SIG-M5 treated with dmso at 0.1 percent for 504 hours (cell line): ENCODE measurements around the gene MED9.

Source experiments
- DNase-seq: peaks from one replicate; lab custom pipeline; 2025; ENCODE audit not compliant: unreplicated experiment; lab: John Stamatoyannopoulos, UW

MED9 gene

DNA sequence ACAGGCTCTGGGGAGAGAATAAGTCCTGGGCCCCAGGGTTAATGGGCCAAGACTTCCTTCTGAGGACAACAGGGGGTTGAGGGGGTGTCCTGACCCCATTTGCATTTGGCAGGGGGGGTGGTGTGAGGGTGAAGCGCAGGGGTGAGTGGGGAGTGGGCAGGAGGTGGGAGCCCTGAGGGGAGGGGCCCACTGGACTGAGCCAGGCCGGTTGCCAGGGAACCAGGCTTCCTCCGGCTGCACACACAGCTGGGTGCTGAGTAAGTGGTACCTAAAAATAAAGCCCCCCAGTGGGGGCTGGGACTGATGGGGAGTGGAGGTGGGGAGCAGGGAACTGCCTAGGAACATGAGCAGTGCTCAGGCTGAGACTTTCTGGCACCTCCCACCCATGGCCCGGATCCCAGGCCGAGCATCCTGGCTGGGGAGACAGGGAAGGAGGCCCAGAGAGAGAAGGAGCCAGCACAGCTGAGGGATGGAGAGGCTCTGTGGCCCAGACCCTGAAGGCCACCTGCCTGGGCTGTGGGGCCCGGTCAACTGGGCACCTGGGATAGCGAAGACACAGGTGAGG is 26.8 kb downstream of the MED9 start:
- no peak for DNase-seq

DNA sequence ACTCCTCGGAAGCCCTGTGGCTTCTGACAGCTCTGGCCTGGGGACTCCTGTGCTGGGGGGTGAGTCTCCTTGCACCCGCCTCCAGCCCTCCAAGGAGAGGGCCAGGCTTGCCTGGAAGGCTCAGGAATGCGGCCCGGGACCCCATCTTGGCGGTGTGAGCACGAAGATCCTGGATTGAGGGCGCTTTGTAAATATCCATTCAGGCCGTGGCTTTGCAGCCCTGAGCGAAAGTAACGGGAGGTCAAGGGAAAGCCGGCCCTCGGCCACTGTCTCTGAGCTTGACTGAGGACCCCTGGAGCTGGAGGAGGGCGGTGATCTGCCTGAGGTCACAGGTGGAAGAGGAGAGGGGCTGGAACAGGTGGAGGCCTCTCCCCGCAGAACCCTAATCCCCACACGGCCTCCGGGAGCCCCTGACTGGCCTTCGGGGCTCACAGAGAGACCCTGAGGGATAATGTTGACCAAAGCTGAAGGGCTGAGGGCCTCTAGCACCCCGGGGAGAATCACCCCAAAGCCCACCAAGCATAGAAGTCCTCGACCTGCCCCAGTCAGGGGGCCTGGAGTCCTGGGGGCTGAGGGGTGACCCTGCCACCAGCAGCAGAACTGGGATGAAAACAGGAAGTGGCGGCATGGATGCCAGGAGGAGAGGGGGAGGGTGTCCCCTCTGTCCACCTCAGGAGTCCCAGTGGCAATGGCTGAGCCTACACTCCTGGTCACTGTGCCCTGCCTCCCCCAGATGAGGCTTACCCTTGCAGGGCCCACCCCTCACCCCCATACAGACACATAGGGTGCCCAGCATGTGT is 27.7 kb downstream of the MED9 start:
- no peak for DNase-seq

DNA sequence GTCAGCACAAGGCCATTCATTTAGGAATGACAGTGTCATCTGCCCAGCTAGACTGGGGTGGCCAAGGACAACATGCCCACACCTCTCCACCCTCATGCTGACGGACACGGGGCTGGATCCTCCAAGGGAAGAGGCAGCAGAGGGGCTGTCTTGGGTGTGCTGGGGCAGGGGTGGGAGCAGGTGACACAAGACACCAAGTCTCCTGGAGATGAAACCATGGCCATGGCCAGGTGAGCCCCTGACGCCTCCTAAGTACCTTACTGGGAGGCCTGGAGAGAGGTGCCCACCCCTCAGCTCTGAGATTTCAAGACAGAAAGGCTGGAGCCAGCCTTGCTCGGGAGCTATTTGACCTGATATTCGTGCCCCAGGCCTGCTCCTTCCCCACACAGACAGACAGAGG is 28.4 kb downstream of the MED9 start:
- DNase-seq = no peak

DNA sequence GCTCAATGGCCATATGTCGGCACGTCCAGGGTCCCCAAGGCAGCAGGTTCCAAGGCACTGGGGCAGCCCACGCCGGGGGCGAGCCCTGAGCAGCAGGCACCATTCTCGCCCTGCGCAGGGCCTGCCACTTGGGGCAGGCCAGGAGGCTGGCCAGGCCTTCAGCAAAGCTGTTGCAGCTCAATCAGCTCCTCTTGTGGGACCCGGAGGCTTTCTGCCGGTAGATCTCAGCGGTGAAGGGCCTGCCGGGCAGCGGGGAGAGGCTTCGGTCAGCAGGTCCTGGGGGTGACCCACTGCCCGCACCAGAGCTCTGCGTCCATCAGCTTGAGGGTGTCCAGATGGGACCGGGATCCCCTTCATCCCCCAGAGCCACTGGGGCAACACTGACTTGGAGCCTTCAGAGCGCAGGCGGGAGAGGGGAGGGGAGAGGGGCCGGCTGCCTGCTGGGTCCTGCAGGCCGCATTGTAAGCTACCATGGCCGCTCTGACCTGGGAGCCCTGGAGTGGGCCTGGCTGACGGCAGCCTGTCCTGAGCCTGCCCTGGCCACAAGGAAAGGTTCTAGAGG is 28.9 kb downstream of the MED9 start:
- DNase-seq = no peak

DNA sequence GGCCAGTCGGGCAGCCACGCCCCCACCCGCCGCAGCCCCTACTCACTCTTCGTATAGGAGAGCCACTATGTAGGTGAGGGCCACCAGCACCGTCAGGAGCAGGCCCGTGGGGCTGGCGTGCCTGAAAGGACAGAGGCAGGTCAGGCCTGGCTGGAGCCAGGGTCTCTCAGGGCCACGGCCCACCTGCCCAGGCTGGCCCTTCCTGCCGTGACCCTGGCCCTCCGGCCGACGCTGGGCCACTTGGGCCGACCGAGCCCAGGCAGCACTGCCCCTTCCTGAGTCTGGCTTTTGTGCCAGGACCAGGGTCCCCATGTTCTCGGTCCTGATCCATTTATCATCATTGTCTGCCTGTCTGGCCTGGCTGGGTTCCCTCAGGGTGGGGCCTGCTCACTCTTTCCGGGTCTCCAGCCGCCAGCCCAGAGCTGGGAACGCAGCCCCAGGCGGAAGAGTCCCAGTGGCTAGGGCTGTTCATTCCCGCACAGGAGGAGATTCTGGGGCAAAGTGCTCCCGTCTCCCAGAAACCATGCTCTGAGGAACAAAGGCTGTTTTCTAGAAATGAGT is 29.5 kb downstream of the MED9 start:
- DNase-seq = no peak

DNA sequence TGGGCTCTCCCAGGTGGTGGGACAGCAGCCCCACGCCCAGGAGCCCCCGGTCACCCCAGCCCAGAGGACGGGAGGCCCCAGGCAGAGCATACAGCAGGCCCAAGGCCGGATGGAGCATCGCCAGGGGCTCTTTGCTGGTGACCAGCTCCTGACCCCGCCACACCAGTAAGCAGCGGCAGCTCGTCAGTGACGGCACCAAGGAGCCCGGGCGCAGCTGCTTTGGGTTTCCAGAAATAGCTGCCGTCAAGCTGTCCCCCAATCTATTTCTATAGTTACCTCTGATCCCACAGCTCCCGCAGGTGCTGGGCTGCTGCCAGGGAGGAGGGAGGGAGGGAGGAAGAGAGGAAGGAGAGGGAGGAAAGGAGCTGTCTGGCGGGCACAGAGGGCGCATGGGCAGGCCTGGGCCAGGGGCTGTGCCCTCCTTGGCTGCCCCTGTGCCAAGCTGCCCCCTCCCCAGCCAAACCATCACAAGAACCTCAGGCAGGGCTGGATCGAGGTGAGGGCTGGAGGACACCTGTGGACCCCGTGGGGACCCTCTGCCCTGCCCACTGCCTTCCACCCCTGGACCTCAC is 30.2 kb downstream of the MED9 start:
- DNase-seq = no peak

DNA sequence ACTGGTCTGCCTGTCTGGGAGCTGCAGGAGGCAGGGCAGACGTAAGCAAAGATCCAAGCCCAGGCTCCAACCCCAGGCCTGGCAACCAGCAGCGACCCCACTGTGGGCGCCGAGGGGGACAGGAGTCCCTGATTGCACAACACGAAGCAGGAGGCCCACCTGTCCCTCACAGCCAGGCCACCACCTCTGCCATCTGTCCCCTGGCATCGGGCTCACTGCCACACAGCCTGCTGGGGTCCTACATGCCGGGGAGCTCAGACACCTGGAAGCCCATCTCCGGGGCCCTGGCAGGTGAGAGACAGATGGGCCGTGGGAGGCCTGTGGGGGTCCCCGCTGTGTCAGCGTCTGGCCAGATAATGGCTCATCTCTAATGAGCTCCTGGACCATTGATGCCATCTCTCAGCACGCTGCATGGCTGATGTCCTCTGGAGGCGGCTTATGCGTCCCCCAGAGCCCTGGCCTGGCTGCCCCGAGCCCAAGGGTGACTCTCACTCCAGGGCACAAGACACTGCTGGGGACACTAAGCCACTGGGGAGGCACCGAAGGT is 30.7 kb downstream of the MED9 start:
- DNase-seq = no peak

DNA sequence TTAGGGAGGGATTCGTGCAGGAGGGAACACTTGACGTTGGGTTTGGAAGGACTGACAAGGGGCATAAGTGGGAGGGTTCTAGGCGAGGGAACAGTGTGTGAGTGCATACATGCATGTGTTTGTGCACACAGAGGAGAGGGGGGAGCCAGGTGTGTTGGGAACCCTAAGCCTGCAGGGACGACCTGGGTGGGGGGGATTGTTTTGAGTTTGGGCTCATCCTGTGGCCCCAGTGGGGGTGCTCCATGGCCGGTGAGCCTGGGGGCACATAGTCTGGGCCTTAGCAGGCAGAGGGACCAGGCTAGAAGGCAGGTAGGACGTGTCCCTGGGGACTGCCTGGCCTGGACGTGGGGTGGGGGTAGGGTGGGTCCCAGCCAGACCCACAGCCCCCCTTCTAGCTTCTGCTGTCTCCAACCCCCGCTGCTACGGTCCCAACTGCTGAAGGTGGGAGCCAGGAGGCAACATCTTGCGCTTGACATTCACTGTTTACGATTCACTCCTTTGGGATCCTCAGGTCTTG is 31.3 kb downstream of the MED9 start:
- DNase-seq = no peak

DNA sequence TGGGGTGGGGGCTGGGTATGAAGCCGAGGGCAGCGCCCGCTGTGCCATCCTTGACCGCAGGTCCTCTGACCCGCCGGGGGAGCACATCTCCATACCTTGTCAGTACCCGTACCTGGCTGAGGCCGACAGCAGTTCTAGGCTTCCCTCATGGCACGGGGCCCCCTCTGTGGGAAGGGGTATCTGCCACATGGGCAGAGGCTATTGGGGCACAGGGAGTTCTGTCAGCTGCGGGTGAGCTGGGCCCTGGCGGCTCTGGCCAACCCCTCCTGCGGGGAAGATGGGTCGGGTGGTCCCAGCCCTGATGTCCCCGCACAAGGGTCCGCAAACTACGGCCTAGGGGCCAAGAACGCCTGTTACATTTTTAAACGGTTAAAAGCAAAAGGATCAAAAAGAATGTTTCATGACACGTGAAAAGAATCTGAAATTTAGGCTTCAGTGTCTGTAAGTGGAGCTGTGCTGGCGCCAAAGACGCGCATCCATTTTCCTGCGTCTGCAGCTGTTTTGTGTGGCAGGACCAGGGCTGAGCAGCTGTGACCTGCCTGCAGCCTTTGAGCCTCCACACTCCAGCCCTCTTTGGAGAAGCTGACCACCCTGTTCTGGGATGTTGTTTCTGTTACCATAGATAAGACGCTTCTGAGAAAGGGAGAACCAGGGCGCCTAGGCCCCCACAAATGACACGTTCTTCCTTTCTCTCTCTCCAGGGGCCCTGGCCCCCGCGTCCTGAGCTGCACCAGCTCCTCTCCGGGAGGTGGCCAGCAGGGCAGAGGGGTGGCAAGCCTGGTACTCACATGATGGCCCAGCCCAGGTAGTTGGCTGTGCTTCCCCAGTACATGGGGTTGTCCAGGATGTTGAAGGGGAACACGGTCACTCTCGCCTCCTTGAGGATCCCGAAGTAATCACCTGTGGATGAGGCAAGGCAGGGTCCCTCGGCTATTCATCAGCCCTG is 32.1 kb downstream of the MED9 start:
- DNase-seq = no peak

DNA sequence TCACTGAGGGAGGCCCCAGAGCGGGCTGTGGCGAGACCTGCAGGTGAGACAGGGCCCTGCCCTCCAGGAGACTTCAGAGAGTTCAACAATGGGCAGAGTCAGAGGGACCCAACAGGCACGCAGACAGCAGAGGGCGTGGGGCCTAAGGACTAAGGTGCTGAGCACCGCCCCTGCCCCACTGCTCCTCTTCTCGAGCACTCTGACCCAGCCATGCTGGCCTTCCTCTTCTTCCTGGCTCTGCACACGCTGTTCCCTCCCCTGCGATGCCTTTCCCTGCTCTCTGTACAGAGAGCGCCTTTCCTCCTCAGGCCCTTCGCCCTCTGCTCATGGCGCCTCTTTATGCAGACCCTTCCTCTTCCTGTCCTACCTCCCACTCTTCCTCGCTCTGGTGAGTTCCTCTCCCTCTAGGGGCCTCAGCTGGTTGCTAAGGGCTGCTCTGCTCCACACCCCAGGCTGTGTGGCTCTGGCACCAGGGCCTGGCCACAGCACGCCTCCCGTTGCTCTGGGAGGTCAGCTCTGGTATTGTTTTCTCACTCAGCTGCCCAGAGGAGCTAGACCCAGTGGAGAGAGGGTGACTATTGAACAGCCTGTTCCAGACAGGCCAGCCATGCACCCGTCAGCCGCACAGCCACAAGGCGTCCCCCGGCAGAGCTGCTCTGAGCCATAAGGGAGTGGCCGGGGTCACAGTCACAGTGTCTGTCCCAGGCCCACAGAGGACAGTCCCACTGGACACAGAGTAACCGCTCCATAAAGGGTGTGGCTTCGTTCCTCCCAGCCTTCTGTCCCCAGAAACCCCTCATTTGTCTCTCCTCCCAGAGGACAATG is 33.0 kb downstream of the MED9 start:
- no peak for DNase-seq

DNA sequence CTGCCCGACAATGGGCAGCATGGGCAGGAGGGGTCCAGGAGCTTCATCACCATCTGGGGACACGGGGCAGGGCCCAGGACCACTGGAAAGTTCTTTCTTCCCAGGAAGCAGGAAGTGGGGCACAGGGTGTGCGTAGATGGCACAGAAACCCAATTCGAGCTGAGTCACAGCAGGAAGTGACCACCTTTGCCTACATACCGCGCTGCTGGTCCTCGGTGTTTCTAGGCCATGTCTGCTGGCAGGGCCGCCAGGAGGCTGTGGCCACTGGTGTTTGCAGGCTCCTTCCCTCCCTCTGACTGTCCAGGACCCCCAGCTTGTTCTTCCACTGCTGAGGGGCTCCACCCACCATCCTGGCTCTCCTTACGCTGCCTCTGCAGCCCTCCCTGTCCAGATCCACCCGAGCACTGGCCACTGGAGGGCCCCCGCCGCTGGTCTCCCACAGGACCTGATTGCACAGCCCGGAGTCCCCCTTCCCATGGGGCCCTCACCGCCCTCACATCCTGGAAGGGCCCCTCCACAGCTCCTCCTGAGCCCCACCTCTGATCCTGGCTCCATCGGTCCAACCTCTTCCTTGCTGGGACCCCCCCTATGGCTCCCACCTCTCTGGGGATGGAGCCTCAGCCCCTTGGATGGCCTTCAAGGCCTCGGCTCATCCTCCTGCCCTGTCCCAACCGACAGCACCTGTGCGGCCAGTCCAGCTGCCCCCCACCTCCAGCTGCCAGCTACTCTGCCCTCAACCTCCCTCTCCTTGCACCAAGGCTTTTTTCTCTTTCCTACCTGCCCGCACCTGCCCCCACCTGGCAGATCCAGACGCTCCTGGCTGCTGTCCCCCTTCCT is 33.9 kb downstream of the MED9 start:
- no peak for DNase-seq

DNA sequence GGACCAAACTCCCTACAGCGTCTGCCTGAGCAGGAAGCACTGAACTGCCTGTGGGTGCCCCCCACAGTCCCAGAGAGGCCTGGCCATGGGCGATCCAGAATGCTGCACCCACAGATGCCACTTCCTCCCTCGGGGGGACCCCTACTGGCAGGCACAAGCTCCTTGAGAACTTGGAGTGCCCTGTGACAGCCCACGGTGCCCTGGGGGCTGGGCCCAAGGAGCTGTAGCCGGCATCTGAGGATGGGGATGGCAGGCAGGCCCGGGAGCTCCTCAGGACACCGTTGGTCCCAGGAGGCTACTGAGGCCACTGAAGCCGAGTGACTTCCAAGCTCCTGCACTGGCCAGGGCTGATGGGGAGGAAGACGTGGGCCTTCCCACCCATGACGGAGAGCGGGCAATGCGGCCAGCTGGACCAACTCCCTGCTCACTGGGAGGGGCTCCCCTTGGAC is 34.5 kb downstream of the MED9 start:
- no peak for DNase-seq

DNA sequence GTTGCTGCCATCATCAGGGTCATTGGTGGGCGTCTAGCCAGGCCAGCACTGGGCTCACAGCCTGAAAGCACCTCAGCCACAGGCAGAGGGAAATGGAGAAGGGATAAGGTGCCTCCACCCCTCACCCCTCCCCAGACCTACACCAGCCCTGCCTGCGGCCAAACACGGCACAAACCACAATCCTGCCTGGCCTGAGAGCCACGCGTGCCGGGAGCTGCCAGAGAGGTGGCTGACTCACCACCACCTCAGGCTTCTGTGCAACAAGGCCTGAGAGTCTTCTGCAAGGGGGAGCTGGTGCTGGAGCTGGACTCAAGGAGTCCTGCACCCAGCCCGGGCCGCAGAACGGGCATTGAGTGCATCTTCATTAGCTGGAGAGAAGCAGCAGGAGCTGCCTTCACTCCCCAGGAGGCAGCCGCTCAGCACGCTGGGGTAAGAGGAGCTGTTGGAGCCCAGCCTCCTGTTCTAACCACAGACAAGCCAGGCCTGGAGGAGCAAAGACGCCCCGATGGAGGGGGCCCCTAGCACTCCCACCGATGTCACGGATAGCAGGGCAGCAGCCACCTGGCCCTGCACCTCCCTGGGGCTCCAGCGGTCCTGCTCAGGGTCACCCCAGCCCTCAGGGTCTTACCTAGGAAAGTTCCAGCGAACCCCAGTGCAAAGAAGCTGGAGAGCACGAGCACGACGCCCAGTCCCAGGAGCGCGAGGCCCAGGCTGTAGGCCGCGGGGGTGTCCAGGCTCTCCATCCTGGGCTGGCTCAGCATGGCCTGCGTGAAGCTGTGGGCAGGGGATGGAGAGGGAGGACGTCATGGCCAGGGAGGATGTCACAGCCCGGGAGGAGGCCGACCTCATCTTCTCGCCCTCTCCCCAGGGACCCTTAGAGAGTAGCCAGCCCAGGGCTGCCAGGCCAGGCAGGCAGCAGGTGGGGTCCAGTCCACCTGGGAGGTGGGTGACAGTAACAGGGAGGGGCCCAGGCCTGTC is 35.4 kb downstream of the MED9 start:
- no peak for DNase-seq

DNA sequence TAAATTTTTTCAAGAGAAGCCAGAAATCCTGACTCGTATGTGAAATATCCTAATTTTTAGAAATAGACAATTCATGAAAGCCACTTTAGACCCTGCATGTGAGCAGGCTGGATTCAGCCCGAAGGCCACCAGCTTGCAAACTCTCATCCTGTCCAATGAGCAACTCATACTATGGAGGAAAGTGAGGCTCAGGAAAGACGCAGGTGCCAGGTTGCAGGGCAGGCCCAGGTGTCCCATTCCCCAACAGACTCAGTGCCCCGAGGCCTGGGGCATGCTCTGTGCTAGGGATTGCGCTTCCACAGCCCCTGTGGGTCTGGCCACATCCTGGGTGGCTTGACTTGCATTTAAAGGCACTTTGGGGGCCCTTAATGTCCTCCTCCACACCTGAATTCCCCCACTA is 36.1 kb downstream of the MED9 start:
- DNase-seq = no peak

DNA sequence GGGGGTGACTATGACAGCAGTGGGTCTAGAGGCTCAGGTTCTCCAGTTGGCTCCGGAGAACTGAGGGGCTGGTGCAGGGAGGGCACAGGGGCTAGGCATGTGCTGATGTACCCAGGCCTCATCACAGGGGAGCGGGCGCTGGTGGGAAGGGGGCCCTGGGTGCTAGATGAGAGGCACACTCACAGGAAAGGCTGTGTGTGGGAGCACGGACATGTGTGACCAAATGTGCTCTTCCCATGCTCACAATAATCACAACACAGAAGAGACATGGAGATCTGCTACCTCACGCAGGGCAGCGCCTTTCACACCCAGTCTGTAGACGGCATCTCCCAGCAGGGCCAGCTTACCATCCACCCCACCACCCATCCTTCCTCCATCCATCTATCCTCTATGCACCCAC is 36.8 kb downstream of the MED9 start:
- no peak for DNase-seq

DNA sequence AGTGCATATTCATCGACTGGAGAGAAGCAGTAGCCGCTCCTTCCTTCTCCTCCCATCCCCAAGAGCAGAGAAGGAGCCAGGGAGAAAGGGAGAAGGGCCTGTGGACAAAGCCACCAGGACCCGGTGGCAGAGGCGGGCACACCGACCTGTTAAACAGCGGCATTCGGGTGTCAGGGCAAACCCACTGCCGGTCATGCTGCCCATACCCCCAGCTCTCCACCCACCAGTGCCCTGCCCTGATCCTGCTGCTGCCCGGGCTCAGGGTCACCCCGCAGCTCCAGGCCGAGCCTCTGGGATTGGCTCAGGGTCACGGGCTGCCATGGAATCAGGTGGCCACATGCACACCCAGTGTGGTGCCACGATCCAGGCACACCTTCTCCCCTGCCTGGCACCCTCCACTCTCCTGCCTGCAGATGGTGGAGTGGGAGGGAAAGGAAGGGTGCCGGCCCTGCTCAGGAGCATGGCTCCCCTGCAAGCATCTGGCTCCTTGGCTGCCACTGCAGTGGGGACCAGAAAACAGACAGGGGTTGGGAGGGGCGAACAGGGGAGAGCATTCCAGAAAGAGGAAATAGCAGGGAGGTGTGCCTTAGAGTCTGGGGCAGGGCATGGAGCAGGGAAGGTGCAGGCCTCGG is 37.7 kb downstream of the MED9 start:
- no peak for DNase-seq
